Pons (tissue), 1 donor: ENCODE results near the gene OR7A10.

Source experiments
- DNase-seq: peaks from one replicate; pipeline ENCODE4 v3.0.0-alpha.2; 2016; ENCODE audit warnings: low spot score

The OR7A10 gene

GRCh38 chr19:14848822-14849221 lies at the start of gene OR7A10:
Gene OR7A10 (minus strand): TSS chr19:14848922. CDS start chr19:14841877, 7,045 bp downstream.
- DNase-seq = no peak

- peak; percentile 46 for DNase-seq
These were observed 42.1 kb upstream of the OR7A10 start for GRCh38 chr19:14890643-14891379.

GRCh38 chr19:14889994-14890642 lies 41.4 kb upstream of the OR7A10 start:
- no peak for DNase-seq

GRCh38 chr19:14886032-14886431 lies 37.3 kb upstream of the OR7A10 start, which contains the start of gene OR7A17:
Gene OR7A17 (minus strand): TSS chr19:14886132. CDS start chr19:14881355, 4,777 bp downstream.
- DNase-seq = no peak

- peak; percentile 11 for DNase-seq
These were observed 23.0 kb upstream of the OR7A10 start for GRCh38 chr19:14871619-14872230.

- DNase-seq = no peak
These were observed 19.8 kb upstream of the OR7A10 start for GRCh38 chr19:14868497-14868896.

- DNase-seq = no peak
These were observed 5.1 kb downstream of the OR7A10 start for GRCh38 chr19:14843578-14843977.

- DNase-seq = no peak
These were observed 5.6 kb downstream of the OR7A10 start for GRCh38 chr19:14843169-14843568.

- no peak for DNase-seq
These were observed 8.5 kb downstream of the OR7A10 start for GRCh38 chr19:14840206-14840605.

GRCh38 chr19:14837391-14837790 lies 11.3 kb downstream of the OR7A10 start:
- DNase-seq = no peak

- peak; percentile 26 for DNase-seq
These were observed 13.7 kb downstream of the OR7A10 start, which contains the start of the genes OR7A5 and OR7C1 for GRCh38 chr19:14835011-14835410. Gene OR7A5 (minus strand): TSS chr19:14835185. CDS start chr19:14828241, 6,944 bp downstream. Gene OR7C1 (minus strand): TSS chr19:14835185. CDS start chr19:14800136, 35,049 bp downstream.

- DNase-seq = no peak
These were observed 18.0 kb downstream of the OR7A10 start for GRCh38 chr19:14830702-14831101.

- no peak for DNase-seq
These were observed 22.7 kb downstream of the OR7A10 start for GRCh38 chr19:14826006-14826405.

- DNase-seq = no peak
These were observed 26.8 kb downstream of the OR7A10 start for GRCh38 chr19:14821937-14822336.

- DNase-seq = no peak
These were observed 30.1 kb downstream of the OR7A10 start for GRCh38 chr19:14818588-14818987.

- DNase-seq = no peak
These were observed 31.7 kb downstream of the OR7A10 start for GRCh38 chr19:14817052-14817451.

GRCh38 chr19:14814982-14815652 lies 33.6 kb downstream of the OR7A10 start:
- DNase-seq = no peak

GRCh38 chr19:14809272-14810057 lies 39.3 kb downstream of the OR7A10 start:
- no peak for DNase-seq

GRCh38 chr19:14804765-14805164 lies 44.0 kb downstream of the OR7A10 start:
- DNase-seq = no peak

- no peak for DNase-seq
These were observed 50.0 kb downstream of the OR7A10 start for GRCh38 chr19:14798760-14799159.

GRCh38 chr19:14796021-14796420 lies 52.7 kb downstream of the OR7A10 start:
- no peak for DNase-seq
